ENCODE measurements around the gene OR51E2. TPM values are rescaled to one million over a fixed set of nuclear protein-coding genes. Genes with fewer than 3 reads are reported as not detected.
"Not testable (repeated sequence)": the region's sequence is repeated elsewhere in the genome, so short reads cannot be mapped to it uniquely, and the experiment has no call there.

Gene OR51E2, protein sequence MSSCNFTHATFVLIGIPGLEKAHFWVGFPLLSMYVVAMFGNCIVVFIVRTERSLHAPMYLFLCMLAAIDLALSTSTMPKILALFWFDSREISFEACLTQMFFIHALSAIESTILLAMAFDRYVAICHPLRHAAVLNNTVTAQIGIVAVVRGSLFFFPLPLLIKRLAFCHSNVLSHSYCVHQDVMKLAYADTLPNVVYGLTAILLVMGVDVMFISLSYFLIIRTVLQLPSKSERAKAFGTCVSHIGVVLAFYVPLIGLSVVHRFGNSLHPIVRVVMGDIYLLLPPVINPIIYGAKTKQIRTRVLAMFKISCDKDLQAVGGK
- 1 to 10 TPM in 1 of 4 donors, under 1 TPM in 2, not detected in 1; 0.67 to 2.5 (median 0.94) TPM for total RNA-seq

DNA sequence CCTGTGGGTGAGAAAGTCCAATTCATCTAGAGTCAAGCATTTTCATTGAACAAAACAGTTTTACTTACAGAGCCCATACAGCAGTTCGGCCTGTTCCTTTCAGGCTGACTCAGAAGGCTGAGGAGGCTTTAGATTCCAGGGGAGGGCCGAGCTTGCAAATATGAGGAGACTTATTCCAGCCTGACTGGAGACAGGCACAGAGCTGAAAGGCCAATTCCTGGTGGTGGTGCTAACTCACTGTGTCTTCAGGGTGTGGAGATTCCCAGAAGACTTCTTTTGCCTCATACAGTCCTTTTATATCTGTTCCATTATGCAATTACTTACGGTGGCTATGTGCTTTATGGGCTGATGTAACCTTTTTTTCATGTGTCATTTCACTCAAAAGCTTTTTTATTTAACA is at the start of gene OR51E2:
TSS of gene OR51E2 (minus strand) at position 269 of the 400 bp plus-strand sequence. CDS start 15,142 bp downstream, outside the sequence.
- ATAC-seq, result peak; percentile 46
- H3K27me3 ChIP-seq, result no peaks in the 10 kb centered on the region
- 60 to 62% methylated on average over 3 of the region's 3 CpGs for WGBS, 2 donors (ENCODE audit: low coverage in 1 of 2)
- H3K27ac ChIP-seq, result no peak within 1 kb of the TSS
- H3K9me3 ChIP-seq, result no peaks in the 10 kb centered on the region
- TF ChIP-seq EP300 (IDR thresholded peaks at IDR 0.05) (no peak), POLR2A (IDR thresholded peaks at IDR 0.05) (no peak), POLR2AphosphoS5 (IDR thresholded peaks at IDR 0.05) (no peak)
- TF ChIP-seq, protein P1, sequence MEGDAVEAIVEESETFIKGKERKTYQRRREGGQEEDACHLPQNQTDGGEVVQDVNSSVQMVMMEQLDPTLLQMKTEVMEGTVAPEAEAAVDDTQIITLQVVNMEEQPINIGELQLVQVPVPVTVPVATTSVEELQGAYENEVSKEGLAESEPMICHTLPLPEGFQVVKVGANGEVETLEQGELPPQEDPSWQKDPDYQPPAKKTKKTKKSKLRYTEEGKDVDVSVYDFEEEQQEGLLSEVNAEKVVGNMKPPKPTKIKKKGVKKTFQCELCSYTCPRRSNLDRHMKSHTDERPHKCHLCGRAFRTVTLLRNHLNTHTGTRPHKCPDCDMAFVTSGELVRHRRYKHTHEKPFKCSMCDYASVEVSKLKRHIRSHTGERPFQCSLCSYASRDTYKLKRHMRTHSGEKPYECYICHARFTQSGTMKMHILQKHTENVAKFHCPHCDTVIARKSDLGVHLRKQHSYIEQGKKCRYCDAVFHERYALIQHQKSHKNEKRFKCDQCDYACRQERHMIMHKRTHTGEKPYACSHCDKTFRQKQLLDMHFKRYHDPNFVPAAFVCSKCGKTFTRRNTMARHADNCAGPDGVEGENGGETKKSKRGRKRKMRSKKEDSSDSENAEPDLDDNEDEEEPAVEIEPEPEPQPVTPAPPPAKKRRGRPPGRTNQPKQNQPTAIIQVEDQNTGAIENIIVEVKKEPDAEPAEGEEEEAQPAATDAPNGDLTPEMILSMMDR (IDR thresholded peaks at IDR 0.05), result no peak
- peaks cover 0 to 9% (median 3%) of the 10 kb centered on the region in 3 donors for H3K4me1 ChIP-seq
- no peak within 1 kb of the TSS for H3K4me3 ChIP-seq
- H3K36me3 ChIP-seq, result no peaks in the 10 kb centered on the region

DNA sequence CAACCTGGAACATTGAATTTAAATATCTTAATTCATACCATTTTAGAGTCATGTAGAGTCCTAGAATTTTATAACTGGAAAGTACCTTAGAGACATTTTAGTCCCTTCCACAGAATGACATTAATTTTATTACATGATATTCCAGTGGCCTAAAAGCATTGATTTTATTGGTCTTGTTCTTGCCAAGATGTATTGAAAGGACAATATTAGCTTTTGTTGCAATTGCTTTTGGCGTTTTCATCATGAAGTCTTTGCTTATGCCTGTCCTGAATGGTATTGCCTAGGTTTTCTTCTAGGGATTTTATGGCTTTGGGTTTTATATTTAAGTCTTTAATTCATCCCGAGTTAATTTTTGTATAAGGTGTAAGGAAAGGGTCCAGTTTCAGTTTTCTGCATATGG is 43.1 kb upstream of the OR51E2 start:
- Histone ChIP-seq H3K4me3 (no peak overlapping the region), H3K4me1 (no peaks in the 10 kb centered on the region), H3K27me3 (no peaks in the 10 kb centered on the region), H3K27ac (no peak overlapping the region), H3K9me3 (no peaks in the 10 kb centered on the region), H3K36me3 (no peaks in the 10 kb centered on the region)
- ATAC-seq, result no peak
- WGBS, 2 donors (ENCODE audit: low coverage in 1 of 2), result 92 to 100% methylated on average over 2 of the region's 2 CpGs
- no peak for TF ChIP-seq EP300 (IDR thresholded peaks at IDR 0.05)
- TF ChIP-seq, protein P1 (IDR thresholded peaks at IDR 0.05), result no peak
- no peak for TF ChIP-seq POLR2A (IDR thresholded peaks at IDR 0.05)
- TF ChIP-seq POLR2AphosphoS5 (IDR thresholded peaks at IDR 0.05), result no peak

DNA sequence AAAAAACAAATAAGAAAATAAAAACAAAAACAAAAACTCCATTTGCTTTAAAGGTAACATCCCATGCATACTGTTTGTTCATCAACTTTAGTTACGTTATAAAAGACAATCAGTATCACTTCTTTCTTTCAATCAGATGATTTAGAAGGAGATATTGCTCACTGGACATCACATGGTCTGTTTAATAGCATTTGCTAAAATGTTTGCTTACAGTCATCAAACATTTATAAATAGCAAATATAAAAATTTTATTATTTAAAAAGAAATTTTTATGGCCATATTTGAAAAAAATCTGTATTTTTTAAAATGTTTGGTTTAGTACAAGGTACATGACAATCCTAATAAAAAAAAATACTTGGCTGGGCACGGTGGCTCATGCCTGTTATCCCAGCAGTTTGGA is 29.5 kb upstream of the OR51E2 start:
- Histone ChIP-seq H3K36me3 (no peaks in the 10 kb centered on the region), H3K4me1 (no peaks in the 10 kb centered on the region), H3K9me3 (no peaks in the 10 kb centered on the region), H3K27ac (no peak overlapping the region), H3K27me3 (no peaks in the 10 kb centered on the region), H3K4me3 (no peak overlapping the region)
- 89 to 94% methylated on average over 2 of the region's 2 CpGs for WGBS, 2 donors (ENCODE audit: low coverage in 1 of 2)
- TF ChIP-seq POLR2A (IDR thresholded peaks at IDR 0.05) (no peak), EP300 (IDR thresholded peaks at IDR 0.05) (no peak), POLR2AphosphoS5 (IDR thresholded peaks at IDR 0.05) (no peak)
- TF ChIP-seq, protein P1 (IDR thresholded peaks at IDR 0.05), result no peak
- no peak for ATAC-seq

DNA sequence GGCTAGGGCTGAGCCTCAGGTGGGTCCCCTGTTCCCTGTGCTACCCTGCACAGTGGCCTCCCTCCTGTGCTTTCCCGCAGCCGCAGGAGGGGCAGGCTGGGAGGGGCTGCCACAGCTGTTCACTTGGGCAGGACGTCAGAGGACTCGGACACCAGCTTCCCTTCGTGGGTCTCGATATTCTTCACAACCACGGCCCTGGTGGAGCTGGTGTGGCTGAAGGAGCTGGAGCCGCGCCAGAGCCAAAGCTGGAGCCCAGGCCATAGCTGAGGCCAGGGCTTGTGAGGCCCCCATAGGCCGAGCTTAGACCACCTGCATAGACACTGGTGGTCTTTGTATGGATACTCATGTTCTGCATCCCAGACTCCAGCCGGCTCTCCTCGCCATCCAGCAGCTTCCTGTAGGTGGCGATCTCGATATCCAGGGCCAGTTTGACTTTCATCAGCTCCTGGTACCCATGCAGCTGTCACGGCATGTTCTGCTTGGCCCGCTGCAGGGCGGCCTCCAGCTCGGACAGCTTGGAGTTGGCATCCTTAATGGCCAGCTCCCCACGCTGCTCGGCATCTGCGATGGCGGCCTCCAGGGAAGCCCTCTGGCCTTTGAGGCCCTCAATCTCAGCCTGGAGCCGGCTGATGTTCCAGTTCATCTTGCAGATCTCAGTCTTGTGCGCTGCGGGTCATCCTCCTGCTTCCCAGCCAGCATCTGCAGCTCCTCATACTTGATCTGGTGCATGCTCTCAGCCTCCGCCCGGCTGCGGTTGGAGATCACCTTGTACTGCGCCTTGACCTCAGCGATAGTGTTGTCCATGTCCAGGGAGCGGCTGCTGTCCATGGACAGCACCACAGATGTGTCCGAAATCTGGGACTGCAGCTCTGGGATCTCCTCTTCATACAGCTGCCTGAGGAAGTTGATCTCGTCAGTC is 25.2 kb upstream of the OR51E2 start:
- ATAC-seq, H3K4me1 ChIP-seq, H3K36me3 ChIP-seq, H3K9me3 ChIP-seq, H3K27me3 ChIP-seq, H3K27ac ChIP-seq, H3K4me3 ChIP-seq: not testable (repeated sequence)
- 88 to 90% methylated on average over 5 to 23 of the region's 33 CpGs for WGBS, 2 donors (ENCODE audit: low coverage in 1 of 2)

DNA sequence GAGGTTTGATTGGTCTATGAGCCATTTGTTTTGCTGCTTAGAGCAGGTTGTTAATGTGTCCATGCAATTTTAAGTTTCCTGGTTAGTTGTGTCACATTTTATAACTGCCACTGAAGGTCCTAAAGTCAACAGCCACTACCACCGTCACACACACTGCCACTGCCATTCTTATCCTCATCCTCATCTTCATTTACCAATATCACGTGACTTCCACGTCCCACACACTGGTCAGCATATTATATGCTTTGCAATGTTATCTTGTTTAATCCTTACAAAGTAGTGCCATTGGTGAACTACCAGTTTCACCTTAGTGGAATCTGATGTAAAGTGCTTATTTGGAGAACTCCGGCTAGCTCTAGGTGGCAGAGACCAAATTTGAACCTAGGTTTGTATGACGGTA is 16.6 kb upstream of the OR51E2 start:
- Histone ChIP-seq H3K27ac (no peak overlapping the region), H3K36me3 (no peaks in the 10 kb centered on the region), H3K4me1 (no peaks in the 10 kb centered on the region), H3K27me3 (peaks cover 7% of the 10 kb centered on the region), H3K9me3 (no peaks in the 10 kb centered on the region), H3K4me3 (no peak overlapping the region)
- no peak for ATAC-seq
- WGBS, 2 donors (ENCODE audit: low coverage in 1 of 2), result 70 to 93% methylated on average over 5 of the region's 5 CpGs
- TF ChIP-seq EP300 (IDR thresholded peaks at IDR 0.05), result no peak
- TF ChIP-seq, protein P1 (IDR thresholded peaks at IDR 0.05), result no peak
- TF ChIP-seq POLR2A (IDR thresholded peaks at IDR 0.05), result no peak

Data from gastroesophageal sphincter (tissue), 4 donors.